Measurements from ENCODE around the gene AGAP1. TPM values are rescaled to one million over a fixed set of nuclear protein-coding genes. Genes with fewer than 3 reads are reported as not detected.

The AGAP1 gene
- total and polyA plus RNA-seq, 9 donors, result 5.7 to 32.2 (median 20.2) TPM

GRCh38 chr2:235614900-235615712, 121.3 kb downstream of the AGAP1 start:
- WGBS, 3 donors, result 38 to 52% (median 46%) methylated on average over 11 of the region's 11 CpGs
- peak in 4 of 5 donors; percentile 21 to 55 (median 42) for DNase-seq
- no peaks in the 10 kb centered on the region for H3K36me3 ChIP-seq
- H3K27ac ChIP-seq, result no peak overlapping the region
- H3K4me3 ChIP-seq, result no peak overlapping the region
- TF ChIP-seq CTCF (IDR thresholded peaks at IDR 0.05), result no peak
- no peak for TF ChIP-seq EP300 (IDR thresholded peaks at IDR 0.05)
- no peak for TF ChIP-seq POLR2A (IDR thresholded peaks at IDR 0.05)
- H3K9me3 ChIP-seq, result no peaks in the 10 kb centered on the region
- no peaks in the 10 kb centered on the region for H3K27me3 ChIP-seq
- H3K4me1 ChIP-seq (ENCODE audit: insufficient read depth), result peaks cover 3% of the 10 kb centered on the region
- intact Hi-C loops (cut with DNase I), result no loop called here

- H3K27ac ChIP-seq, result no peak overlapping the region
- TF ChIP-seq CTCF (IDR thresholded peaks at IDR 0.05), result no peak
- no peak for TF ChIP-seq EP300 (IDR thresholded peaks at IDR 0.05)
- no peak for TF ChIP-seq POLR2A (IDR thresholded peaks at IDR 0.05)
- 7 to 12% (median 8%) methylated on average over 2 of the region's 2 CpGs for WGBS, 3 donors
- no peak overlapping the region for H3K4me3 ChIP-seq
- H3K27me3 ChIP-seq, result no peaks in the 10 kb centered on the region
- H3K9me3 ChIP-seq, result no peaks in the 10 kb centered on the region
- no peaks in the 10 kb centered on the region for H3K36me3 ChIP-seq
- intact Hi-C loops (cut with DNase I), result no loop called here
- DNase-seq, result no peak
- peaks cover 3% of the 10 kb centered on the region for H3K4me1 ChIP-seq (ENCODE audit: insufficient read depth)
Measured at GRCh38 chr2:235616885-235617284, 123.0 kb downstream of the AGAP1 start.

GRCh38 chr2:235618039-235618438, 124.2 kb downstream of the AGAP1 start:
- no peaks in the 10 kb centered on the region for H3K36me3 ChIP-seq
- TF ChIP-seq CTCF (IDR thresholded peaks at IDR 0.05), result no peak
- TF ChIP-seq POLR2A (IDR thresholded peaks at IDR 0.05), result no peak
- no peak overlapping the region for H3K27ac ChIP-seq
- H3K4me1 ChIP-seq (ENCODE audit: insufficient read depth), result peaks cover 3% of the 10 kb centered on the region
- no peaks in the 10 kb centered on the region for H3K27me3 ChIP-seq
- intact Hi-C loops (cut with DNase I), result no loop called here
- no peak for DNase-seq
- H3K9me3 ChIP-seq, result no peaks in the 10 kb centered on the region
- 79 to 86% (median 84%) methylated on average over 7 of the region's 7 CpGs for WGBS, 3 donors
- H3K4me3 ChIP-seq, result no peak overlapping the region

GRCh38 chr2:235619544-235619943, 125.7 kb downstream of the AGAP1 start:
- no peak overlapping the region for H3K27ac ChIP-seq
- WGBS, 3 donors, result 97 to 99% (median 97%) methylated on average over 6 of the region's 6 CpGs
- intact Hi-C loops (cut with DNase I), result no loop called here
- H3K4me3 ChIP-seq, result no peak overlapping the region
- no peaks in the 10 kb centered on the region for H3K36me3 ChIP-seq
- H3K27me3 ChIP-seq, result no peaks in the 10 kb centered on the region
- no peak for DNase-seq
- TF ChIP-seq POLR2A (IDR thresholded peaks at IDR 0.05) (no peak), EP300 (IDR thresholded peaks at IDR 0.05) (no peak), CTCF (IDR thresholded peaks at IDR 0.05) (no peak)
- peaks cover 3% of the 10 kb centered on the region for H3K4me1 ChIP-seq (ENCODE audit: insufficient read depth)
- H3K9me3 ChIP-seq, result no peaks in the 10 kb centered on the region
